ENCODE measurements around the gene MRPS9.

The MRPS9 gene

DNA sequence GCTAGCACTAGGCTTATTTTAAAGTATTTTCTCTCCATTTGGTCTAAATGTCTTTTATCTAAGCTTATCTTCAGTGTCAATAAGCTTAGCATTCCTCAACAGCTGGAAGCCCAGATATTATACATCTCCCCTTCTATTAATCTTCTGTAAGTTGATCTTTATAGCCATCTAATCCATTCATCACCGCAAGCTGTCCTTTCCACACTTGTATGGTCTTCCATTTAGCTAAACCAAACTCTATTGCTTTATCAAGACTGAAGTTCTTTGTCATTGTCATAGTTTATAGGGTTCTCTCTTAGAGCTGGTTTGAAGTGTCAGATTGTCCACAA lies 102.3 kb downstream of the MRPS9 start:
- H3K27ac ChIP-seq: no peak overlapping the region
- no peak for TF ChIP-seq ZFX (IDR thresholded peaks at IDR 0.05; ENCODE audit: borderline replicate concordance)
- TF ChIP-seq, protein P1, sequence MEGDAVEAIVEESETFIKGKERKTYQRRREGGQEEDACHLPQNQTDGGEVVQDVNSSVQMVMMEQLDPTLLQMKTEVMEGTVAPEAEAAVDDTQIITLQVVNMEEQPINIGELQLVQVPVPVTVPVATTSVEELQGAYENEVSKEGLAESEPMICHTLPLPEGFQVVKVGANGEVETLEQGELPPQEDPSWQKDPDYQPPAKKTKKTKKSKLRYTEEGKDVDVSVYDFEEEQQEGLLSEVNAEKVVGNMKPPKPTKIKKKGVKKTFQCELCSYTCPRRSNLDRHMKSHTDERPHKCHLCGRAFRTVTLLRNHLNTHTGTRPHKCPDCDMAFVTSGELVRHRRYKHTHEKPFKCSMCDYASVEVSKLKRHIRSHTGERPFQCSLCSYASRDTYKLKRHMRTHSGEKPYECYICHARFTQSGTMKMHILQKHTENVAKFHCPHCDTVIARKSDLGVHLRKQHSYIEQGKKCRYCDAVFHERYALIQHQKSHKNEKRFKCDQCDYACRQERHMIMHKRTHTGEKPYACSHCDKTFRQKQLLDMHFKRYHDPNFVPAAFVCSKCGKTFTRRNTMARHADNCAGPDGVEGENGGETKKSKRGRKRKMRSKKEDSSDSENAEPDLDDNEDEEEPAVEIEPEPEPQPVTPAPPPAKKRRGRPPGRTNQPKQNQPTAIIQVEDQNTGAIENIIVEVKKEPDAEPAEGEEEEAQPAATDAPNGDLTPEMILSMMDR (IDR thresholded peaks at IDR 0.05): no peak

- H3K27ac ChIP-seq: no peak overlapping the region
- no peak for TF ChIP-seq ZFX (IDR thresholded peaks at IDR 0.05; ENCODE audit: borderline replicate concordance)
- TF ChIP-seq, protein P1 (IDR thresholded peaks at IDR 0.05): no peak
Measured at GRCh38 chr2:105141099-105141614, 103.3 kb downstream of the MRPS9 start.

- no peak for TF ChIP-seq ZFX (IDR thresholded peaks at IDR 0.05; ENCODE audit: borderline replicate concordance)
- TF ChIP-seq, protein P1 (IDR thresholded peaks at IDR 0.05): no peak
- H3K27ac ChIP-seq: no peak overlapping the region
Measured at GRCh38 chr2:105142239-105142638, 104.4 kb downstream of the MRPS9 start.

GRCh38 chr2:105143094-105143466 lies 105.2 kb downstream of the MRPS9 start:
- H3K27ac ChIP-seq: no peak overlapping the region
- TF ChIP-seq, protein P1 (IDR thresholded peaks at IDR 0.05): no peak
- no peak for TF ChIP-seq ZFX (IDR thresholded peaks at IDR 0.05; ENCODE audit: borderline replicate concordance)

- TF ChIP-seq, protein P1 (IDR thresholded peaks at IDR 0.05): no peak
- TF ChIP-seq ZFX (IDR thresholded peaks at IDR 0.05; ENCODE audit: borderline replicate concordance): no peak
- H3K27ac ChIP-seq: no peak overlapping the region
Measured at GRCh38 chr2:105143467-105144151, 105.7 kb downstream of the MRPS9 start.

DNA sequence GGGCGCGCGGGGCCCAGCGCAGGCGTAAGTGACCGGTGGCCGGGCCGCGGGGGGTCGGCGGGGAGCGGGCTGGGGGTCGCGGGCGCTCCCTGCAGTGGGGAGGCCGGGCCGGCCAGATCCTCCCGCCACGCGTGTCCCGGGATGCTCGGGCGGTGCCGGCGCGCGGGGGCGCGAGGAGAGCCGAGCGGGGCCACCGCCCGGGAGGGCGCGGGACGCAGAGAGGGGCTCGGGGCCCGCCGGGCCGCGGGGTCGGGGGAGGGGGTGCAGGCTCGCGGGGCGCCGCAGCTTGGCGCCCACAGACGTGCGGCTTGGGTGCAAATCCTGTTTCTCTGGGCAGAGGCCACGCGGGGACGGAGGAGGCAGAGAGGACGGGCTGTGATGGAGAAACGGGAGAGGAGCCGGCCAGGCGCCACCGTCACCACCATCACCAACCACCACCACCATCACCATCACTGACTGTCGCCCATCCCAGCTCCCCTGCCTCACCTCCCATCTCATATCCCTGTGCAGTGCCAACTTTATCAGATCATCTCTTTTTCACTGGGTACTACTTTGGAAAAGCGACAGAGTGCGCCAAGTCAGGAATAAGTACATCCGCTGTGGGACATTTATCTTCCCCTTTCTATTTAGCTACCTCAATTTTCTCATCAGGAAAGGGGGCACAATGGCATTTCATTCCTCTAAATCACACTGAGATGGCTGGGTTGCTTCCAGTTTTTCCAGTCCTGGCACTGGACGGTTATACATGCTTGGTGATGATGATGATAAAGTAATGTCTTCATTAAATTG lies 106.5 kb downstream of the MRPS9 start:
- no peak for TF ChIP-seq ZFX (IDR thresholded peaks at IDR 0.05; ENCODE audit: borderline replicate concordance)
- TF ChIP-seq, protein P1 (IDR thresholded peaks at IDR 0.05): no peak
- H3K27ac ChIP-seq: no peak overlapping the region

GRCh38 chr2:105144941-105145300 lies 107.1 kb downstream of the MRPS9 start:
- TF ChIP-seq, protein P1 (IDR thresholded peaks at IDR 0.05): no peak
- TF ChIP-seq ZFX (IDR thresholded peaks at IDR 0.05; ENCODE audit: borderline replicate concordance): no peak
- H3K27ac ChIP-seq: no peak overlapping the region

Measured in 22Rv1 (cell line).